Retinal pigment epithelial cell (primary cell): ENCODE measurements around the gene GPS1.

Experiments used
- DNase-seq: peaks from one replicate; pipeline ENCODE4 v3.0.0-alpha.2; 2010; ENCODE audit warnings: low read depth
- H3K4me3 ChIP-seq: 2 replicates; pipeline ENCODE4 v1.5.1; 2011; ENCODE audit warnings: mild to moderate bottlenecking, low read length, control low read depth, moderate library complexity
- CTCF ChIP-seq: conservative IDR thresholded peaks from 2 replicates; pipeline ENCODE4 v1.5.1; 2011; ENCODE audit warnings: low read depth, low read length, control low read depth, inconsistent platforms

GPS1 gene

GRCh38 chr17:82092094-82092586, 40.4 kb downstream of the GPS1 start:
- TF ChIP-seq CTCF: no peak
- no peak for DNase-seq
- no peak overlapping the region for H3K4me3 ChIP-seq

GRCh38 chr17:82092628-82092994, 40.9 kb downstream of the GPS1 start:
- no peak for TF ChIP-seq CTCF
- H3K4me3 ChIP-seq: no peak overlapping the region
- no peak for DNase-seq

- no peak overlapping the region for H3K4me3 ChIP-seq
- TF ChIP-seq CTCF: no peak
- no peak for DNase-seq
Measured at GRCh38 chr17:82092995-82093751, 41.5 kb downstream of the GPS1 start.

GRCh38 chr17:82094931-82095776, 43.5 kb downstream of the GPS1 start:
- no peak for DNase-seq
- no peak for TF ChIP-seq CTCF
- peak overlapping the region; percentile 74 for H3K4me3 ChIP-seq

- TF ChIP-seq CTCF: no peak
- H3K4me3 ChIP-seq: peak overlapping the region; percentile 74
- DNase-seq: no peak
Measured at GRCh38 chr17:82095777-82096708, 44.3 kb downstream of the GPS1 start.

GRCh38 chr17:82096709-82097183, 45.0 kb downstream of the GPS1 start:
- DNase-seq: no peak
- peak overlapping the region; percentile 74 for H3K4me3 ChIP-seq
- no peak for TF ChIP-seq CTCF
